ENCODE measurements around the gene SSR4. TPM values are rescaled to one million over a fixed set of nuclear protein-coding genes. Genes with fewer than 3 reads are reported as not detected.

Gene SSR4
- total and polyA plus RNA-seq, 2 of the 8 experiments (the other 6 are each of a cell fraction or from before 2014, with no cell fraction given), result 168 to 642 TPM

- no peak for TF ChIP-seq CHD7 (IDR thresholded peaks at IDR 0.05; ENCODE audit: insufficient replicate concordance, low read length)
- no peak for TF ChIP-seq EP300 (IDR thresholded peaks at IDR 0.05; ENCODE audit: borderline replicate concordance in 1 of 2, low read depth in 2 of 2, low read length in 2 of 2)
- no peak for TF ChIP-seq POLR2AphosphoS5 (IDR thresholded peaks at IDR 0.05; ENCODE audit: low read depth, low read length)
- no peak for TF ChIP-seq TBP (IDR thresholded peaks at IDR 0.05; ENCODE audit: low read depth, low read length)
- TF ChIP-seq SRF (IDR thresholded peaks at IDR 0.05; ENCODE audit: low read depth, low read length), result no peak
- TF ChIP-seq USF2 (IDR thresholded peaks at IDR 0.05; ENCODE audit: low read length), result no peak
- no peak for TF ChIP-seq NRF1 (IDR thresholded peaks at IDR 0.05; ENCODE audit: low read depth, low read length)
- no peak for TF ChIP-seq CHD2 (IDR thresholded peaks at IDR 0.05; ENCODE audit: low read length)
These were observed 12.9 kb upstream of the SSR4 start (continued) for GRCh38 chrX:153781428-153782047.

Measured in H1 (cell line).